Right ventricle myocardium inferior (tissue), 1 donor: Measurements from ENCODE around the gene TMEM54. TPM values are rescaled to one million over a fixed set of nuclear protein-coding genes. Genes with fewer than 3 reads are reported as not detected.
A peak's percentile ranks its signal among the peaks of the same experiment; 100 is the strongest.

Experiments
- ATAC-seq: fragments of 200-7000 bp; cut with Tn5 transposase; one replicate; pipeline ENCODE4 v1.9.1; 2020; ENCODE audit warnings: mild to moderate bottlenecking, moderate library complexity
- DNase-seq: peaks from one replicate; pipeline ENCODE4 v3.0.0; 2021; ENCODE audit errors: missing footprints
- intact Hi-C: fragments of 100-400 bp; cut with DNase I; formaldehyde crosslinking; loops from one replicate; pipeline ENCODE4 v1.11.0; 2022
- long read RNA-seq: library from polyadenylated mRNA; unstranded; transcript quantifications from one replicate; pipeline ENCODE4 v2.0.0, GENCODE V29; 2021
- total RNA-seq: library from RNA; stranded (reverse); fragmentation: NEBNext Ultra II Directional; extraction: Animal tissue kit (Norgen Biotek cat#: 25700); gene quantifications from one replicate; pipeline ENCODE4 v1.2.1, GENCODE V29; 2021
- donor health status: DM: no; HTN: yes; CAD: no; lungs with severe emphysema.

Gene TMEM54, protein sequence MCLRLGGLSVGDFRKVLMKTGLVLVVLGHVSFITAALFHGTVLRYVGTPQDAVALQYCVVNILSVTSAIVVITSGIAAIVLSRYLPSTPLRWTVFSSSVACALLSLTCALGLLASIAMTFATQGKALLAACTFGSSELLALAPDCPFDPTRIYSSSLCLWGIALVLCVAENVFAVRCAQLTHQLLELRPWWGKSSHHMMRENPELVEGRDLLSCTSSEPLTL
- 10.9 TPM for total RNA-seq
- long read RNA-seq, transcript TMEM54-202 (6 exons, 999 nt): major isoform, 6 of 9 reads
- long read RNA-seq, partial matches to known transcripts: 0 of 9 reads
- long read RNA-seq, other reads (novel, unspliced or antisense): 3 of 9 reads

DNA sequence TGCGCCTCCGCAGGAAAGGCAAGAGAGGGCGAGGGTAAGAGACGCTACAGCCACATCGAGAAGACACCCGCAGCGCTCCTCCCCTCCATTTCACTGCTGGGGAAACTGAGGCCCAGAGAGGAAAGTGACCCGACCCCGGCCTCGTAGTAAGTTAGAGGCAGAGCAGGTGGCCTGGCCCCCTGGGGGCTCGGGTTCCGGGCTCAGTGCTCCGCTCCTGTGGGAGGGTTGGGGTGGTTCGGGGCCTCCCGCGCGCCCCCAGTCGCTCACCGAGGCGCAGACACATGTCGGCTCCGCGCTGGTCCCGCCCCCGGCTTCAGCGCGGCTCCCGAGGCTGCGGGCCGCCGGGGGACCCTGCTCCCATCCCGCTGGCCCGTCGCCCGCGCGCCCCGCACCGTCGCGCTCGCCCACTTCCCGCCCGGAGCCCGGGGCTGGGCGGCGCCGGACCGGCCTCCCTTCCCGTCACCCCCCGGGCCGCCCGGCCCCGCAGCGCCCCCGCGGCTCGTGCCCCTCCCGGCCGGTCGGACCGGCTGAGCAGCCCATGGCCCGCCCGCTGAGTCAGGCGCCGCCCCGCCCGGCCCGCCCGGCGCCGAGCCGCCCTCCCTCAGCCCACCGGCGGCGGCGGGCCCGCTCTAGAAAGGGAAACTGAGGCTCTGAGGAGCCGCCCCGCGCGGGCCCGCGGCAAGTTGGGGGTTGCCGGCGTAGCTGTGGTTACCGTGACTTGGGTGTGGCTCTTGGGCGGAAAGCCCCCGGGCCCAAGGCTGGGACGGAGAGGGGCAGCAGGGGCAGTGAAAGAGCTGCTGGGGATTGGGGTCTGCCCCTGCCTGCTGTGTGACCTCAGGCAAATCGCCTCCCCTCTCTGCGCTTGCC lies at the start of gene TMEM54:
TSS of gene TMEM54 (minus strand) at position 434 of the 867 bp plus-strand sequence. CDS start at position 283, 151 bp downstream.
- intact Hi-C loops: no loop called here
- DNase-seq (no peak), ATAC-seq (peak; percentile 85)

DNA sequence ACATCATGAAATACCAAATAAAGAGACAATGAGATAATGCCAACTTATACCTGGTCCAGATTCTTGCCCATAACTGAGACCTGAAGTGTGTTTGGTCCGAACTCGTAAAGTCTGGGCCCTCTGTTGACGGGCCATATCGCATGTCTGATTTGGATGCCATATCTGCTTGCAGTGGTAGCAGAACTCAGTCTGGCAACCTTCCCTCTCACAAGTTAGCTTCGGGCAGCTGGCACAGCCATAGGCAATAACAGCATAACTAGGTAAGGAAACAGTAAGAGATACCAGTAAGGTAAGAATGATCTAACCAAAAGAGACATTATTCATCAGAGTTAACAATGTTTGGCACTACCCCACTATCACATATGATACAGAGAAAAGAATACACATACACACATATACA lies 48.3 kb upstream of the TMEM54 start:
- no peak for DNase-seq
- ATAC-seq: no peak
- intact Hi-C loops: no loop called here

DNA sequence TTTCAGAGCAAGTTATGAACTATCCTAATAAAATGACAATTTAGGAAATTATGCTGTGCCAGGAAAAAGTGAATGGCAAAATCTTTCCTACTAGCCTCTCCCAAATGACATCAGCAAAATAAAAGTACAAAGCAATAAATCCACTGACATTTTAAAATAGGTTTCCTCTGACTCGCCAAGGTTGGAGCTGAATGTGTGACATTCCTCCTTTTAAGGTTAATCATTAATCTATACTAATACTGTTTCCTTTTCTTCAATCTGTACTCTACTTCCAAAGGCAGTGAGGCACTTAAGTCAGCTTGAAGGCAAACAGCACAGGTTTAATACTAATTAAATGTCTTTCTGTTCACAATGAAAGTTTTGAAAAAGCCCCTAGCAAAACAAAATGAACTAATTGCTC lies 47.7 kb upstream of the TMEM54 start:
- ATAC-seq: no peak
- no peak for DNase-seq
- intact Hi-C loops: no loop called here

DNA sequence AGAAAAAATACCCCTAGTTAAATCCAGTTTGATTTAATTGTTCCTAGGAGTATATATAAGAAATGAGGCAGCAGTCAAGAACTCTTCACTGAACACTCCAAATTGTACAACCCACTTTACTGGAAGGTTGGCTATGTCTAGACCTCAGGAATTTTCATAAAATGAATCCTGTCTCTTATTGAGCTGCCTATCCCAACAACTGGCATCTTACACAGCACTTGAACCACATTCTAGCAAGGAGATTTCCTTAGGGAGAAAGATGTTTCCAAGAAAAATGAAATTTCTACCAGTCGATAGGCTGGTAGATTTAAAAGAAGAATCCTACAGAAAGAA lies 47.2 kb upstream of the TMEM54 start:
- intact Hi-C loops: no loop called here
- DNase-seq (no peak), ATAC-seq (no peak)

DNA sequence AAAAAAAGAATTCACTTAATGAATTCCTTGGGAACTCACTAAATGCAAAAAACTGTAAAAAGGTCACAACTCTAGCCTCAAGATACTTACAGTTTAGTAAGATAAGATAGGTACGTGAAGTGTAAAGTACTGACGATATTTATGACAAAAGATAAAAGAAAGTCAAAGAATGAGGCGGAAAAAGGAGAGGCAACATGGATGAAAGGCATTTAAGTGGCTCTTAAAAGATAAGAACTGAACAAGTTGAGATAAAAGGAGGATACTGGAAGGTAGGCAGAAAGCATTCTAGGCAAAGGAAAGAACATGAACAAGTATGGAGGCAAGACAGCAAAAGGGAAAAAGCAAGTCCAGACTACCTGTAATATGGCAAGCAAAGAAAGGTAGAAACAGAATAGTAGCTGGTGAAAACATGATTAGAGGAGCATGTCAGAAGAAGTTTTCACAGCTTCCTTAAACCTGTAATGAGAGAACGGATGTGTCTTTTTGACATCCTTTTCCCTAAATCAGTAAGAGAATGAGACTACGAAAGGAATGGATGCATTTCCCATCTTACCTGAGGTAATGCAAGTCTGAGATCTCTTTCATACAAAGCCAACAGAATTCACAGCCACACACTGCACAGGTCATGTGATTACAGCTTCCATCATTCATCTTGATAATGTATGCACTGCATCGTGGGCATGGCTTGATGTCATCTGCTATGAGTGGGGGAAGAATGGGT lies 46.6 kb upstream of the TMEM54 start:
- DNase-seq: no peak
- intact Hi-C loops: no loop called here
- no peak for ATAC-seq

DNA sequence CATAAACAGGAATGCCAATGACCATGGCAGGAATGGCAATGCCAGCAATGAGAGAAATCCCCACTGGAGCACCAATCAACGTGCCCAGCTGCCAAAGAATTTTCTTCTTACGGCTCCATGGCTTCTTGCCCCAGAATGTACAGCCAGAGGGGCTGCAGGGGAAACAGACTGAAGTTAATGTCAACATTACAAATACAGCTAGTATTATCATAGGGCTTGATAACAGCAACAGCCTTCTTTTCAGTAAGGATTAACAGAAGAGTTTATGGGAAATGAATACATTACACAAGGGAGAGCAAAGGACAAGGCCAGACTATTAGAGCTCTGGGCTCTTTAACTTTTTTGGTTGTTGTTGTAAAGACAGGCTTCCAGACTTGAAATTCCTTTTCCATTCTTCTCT lies 45.2 kb upstream of the TMEM54 start:
- ATAC-seq (no peak), DNase-seq (no peak)
- intact Hi-C loops: no loop called here

DNA sequence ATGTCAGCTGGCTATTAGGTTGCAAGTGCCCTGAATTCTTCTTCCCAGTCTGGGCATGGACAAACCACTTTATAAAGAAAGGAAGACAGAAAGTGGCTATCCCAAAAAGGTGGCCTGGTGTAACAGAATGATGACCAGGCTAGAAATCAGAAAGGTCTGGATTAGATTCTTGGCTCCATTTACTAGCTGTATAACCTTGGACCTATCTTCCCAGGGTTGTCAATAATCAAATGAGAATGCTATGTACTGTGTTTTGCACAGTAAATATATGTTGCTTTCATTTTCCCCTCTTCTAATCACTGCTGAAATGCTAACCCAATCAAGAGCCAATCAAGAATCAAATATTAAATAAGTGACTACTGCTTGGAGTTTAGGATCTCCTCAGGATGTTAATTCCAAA lies 43.0 kb upstream of the TMEM54 start:
- intact Hi-C loops: no loop called here
- DNase-seq (no peak), ATAC-seq (no peak)

DNA sequence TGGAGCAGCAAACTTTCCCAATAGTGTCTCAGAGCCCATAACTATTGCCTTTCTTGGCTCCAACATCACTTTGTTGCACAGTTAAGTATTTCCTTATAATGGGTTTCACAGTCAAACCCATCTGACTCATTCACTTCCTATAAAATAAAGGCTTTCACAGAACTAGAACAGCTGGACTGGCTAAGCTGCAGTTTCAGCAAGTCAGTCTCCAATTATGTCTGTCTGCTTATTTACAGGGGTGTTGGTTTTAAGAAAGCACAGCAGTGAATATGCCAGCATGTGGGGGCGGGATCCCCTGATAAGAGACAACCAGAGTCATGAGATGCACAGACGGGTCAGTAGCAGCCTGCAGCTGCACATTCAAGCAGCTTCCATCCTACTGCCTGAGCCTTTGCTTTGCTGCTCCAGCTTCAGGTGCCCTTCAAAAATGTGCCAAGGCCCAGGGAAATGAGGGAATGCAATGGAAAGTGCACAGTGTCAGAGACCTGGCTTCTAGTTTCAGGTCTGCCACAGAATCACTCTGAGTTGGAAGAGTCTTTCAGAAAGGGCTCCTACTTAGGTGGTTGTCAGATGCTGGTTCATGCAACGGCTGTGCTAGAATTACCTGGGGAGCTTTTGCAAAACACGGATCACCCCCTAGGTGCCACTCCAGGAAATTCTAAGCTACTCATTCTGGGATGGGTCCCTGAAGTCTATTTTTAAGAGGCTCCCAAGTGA lies 38.6 kb upstream of the TMEM54 start:
- no peak for DNase-seq
- intact Hi-C loops: no loop called here
- ATAC-seq: peak; percentile 91

DNA sequence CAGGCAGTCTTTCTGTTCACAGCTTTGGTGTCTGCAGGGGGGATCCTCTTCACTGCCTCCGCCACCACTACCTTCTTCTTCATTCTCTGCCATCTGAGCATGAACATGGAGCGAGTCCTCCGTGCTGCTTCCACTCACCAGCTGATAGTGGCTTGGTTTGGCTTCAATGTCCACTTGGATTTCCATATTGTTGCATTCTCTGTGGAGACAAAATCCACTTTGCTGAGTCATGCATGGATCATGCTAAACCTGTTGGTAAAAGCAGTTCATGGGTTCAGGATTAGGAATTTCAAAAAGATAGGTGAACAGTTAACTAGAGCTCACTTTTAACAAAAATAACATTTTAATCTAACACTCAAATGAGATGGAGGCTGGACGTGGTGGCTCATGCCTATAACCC lies 35.9 kb upstream of the TMEM54 start:
- ATAC-seq: no peak
- no peak for DNase-seq
- intact Hi-C loops: loop anchor here (1.0 kb wide), 1 partner anchor 118 kb away; no protein-coding TSS in a partner anchor

DNA sequence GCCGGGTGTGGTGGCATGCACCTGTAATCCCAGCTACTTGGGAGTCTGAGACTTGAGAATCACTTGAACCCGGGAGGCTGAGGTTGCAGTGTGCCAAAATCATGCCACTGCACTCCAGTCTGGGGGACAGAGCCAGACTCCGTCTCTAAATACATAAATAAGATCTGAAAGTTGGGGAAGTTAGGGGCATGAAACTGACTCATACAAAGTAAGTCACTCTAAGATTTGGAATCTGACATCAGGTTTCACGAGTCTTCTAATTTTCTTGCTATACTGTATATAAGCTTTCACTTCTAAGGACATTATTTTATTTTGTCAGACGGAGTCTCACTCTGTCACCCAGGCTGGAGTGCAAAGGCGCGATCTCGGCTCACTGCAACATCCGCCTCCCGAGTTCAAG lies 33.3 kb upstream of the TMEM54 start:
- no peak for DNase-seq
- intact Hi-C loops: no loop called here
- no peak for ATAC-seq

DNA sequence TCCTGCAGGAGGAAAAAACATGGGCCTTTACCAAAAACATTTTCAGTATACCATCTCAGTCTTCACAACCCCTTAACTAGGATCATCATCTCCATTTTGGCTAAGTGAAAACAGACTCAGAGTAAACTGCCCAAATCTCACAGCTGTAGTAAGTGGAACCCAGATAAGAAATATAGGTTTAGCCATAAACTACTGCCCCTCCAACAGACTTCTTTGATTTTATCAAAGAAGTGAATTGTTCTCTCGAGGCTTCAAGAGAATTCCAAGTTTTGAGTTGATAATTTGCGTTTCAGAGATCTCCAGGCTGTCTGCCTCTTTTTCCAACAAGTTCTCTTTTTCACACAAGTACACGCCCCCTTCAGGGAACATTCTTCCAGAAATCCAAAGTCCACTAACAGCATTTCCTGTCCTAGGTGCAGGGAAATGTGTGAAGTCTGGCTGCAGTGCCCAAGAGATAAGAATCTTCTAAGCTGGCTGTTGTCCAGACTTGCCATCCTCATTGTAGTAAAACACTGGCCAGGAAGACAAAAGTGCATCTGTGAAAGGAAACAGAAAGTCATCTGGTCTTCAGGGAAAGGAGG lies 32.6 kb upstream of the TMEM54 start:
- DNase-seq (no peak), ATAC-seq (peak; percentile 13)
- intact Hi-C loops: loop anchor here (1.0 to 2.0 kb wide), 2 partner anchors 121 to 151 kb away; no protein-coding TSS in a partner anchor

DNA sequence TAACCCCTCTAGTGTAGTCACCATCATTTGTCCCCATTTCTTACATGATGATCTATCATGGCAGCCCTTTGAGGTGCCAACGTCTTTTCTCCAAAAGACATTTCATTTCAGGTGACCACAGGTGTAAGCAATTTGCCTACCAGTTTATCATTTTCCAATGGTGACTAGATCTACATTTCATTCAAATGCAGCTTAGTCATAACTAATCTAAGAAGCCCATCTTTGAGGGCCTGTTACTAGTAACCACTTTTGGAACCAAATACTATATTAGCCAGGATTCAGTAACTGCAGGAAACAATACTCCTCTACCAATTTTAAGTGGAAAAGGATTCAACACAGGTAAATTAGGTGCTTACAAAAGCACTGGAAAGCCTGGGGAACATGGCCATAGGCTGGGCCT lies 30.6 kb upstream of the TMEM54 start:
- DNase-seq (no peak), ATAC-seq (no peak)
- intact Hi-C loops: loop anchor here (2.0 kb wide), 1 partner anchor 153 kb away; no protein-coding TSS in a partner anchor

DNA sequence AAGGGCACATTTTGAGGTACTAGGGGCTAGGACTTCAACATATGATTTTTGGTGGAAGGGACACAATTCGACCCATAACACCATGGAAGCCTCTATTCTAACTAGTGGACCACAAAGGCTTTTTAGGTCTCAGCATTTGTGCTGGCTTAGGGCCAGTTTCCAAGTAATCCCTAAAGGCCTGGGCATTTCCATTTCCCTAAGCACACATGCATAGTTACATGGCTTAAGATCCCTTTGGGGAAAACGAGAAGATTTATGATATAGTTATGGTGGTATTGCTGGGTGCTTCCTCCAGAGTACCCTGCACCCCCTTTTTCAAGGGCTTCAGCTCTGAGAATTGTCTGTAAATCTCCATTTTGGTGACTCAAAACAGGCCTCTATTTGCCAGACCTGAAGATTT lies 28.2 kb upstream of the TMEM54 start:
- intact Hi-C loops: no loop called here
- DNase-seq (no peak), ATAC-seq (no peak)

DNA sequence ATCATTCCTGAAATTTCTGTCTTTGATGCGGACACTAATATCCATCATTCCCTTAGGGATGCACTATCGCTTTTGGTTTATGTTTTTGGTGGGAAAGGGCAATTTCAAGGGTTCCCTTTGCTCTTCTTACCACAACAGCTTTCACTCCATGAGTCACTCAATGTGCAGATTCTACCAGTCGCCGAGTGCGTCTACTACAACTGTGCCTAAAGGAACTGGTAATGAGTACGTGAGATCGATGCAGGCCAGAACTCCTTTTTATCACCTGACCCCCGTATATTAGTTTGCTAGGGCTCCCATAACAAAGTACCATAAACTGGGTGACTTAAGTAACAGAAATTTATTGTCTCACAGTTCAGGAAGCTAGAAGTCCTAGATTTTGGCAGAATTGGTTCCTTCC lies 27.5 kb upstream of the TMEM54 start:
- no peak for ATAC-seq
- intact Hi-C loops: no loop called here
- no peak for DNase-seq

DNA sequence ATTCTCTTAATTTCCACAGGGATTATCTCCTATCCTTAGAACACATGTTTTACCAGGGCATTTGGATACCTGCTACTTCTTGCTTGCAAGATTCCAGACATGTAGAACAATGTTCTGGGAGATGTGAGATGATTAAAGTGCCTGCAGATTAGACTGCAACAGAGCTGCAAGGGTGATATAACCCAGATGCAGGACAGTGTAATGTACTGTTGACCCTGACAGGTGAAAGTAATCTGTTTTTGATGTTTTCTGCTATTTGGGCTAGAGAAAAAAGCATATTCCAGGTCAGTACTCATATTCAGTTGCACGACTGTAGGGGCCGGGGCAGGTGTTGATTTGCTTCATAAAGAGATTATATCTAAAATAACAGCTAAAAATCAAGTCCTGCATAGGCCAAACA lies 27.1 kb upstream of the TMEM54 start:
- intact Hi-C loops: no loop called here
- no peak for ATAC-seq
- DNase-seq: no peak

DNA sequence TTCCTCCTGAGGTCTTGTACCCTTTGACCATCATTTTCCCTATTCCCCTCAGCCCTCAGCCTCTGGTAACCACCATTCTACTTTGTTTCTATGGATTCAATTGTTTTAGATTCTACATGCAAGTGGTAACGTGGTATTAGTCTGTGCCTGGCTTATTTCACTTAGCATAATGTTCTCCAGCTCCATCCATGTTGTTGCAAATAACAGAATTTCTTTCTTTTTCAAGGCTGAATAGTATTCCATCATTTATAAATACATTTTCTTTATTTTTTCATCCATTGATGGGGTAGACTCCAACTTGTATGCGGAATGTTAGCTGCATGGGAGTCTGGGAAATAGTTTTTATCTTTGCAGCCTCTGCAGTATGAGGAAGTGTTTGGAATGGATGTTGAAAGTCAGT lies 26.3 kb upstream of the TMEM54 start:
- intact Hi-C loops: no loop called here
- no peak for ATAC-seq
- no peak for DNase-seq

DNA sequence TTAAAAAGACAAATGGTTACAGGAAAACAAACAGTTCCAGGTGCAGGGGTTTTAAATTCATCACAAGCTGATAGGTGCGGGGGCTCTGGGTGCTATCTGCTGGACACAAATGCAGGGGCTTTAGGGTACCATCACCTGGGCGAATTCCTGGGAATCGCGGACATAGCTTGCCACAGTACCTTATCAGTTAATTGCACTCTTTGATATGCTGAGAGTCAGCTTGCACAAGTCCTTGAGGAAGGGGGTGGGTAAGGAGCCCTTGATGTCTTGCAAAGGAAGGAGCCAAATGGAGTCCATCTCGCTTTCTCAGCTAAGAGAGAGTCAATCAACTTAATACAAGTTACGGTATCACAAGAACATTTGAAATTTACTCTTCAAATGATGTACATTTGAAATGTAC lies 25.4 kb upstream of the TMEM54 start:
- intact Hi-C loops: no loop called here
- ATAC-seq (no peak), DNase-seq (no peak)

DNA sequence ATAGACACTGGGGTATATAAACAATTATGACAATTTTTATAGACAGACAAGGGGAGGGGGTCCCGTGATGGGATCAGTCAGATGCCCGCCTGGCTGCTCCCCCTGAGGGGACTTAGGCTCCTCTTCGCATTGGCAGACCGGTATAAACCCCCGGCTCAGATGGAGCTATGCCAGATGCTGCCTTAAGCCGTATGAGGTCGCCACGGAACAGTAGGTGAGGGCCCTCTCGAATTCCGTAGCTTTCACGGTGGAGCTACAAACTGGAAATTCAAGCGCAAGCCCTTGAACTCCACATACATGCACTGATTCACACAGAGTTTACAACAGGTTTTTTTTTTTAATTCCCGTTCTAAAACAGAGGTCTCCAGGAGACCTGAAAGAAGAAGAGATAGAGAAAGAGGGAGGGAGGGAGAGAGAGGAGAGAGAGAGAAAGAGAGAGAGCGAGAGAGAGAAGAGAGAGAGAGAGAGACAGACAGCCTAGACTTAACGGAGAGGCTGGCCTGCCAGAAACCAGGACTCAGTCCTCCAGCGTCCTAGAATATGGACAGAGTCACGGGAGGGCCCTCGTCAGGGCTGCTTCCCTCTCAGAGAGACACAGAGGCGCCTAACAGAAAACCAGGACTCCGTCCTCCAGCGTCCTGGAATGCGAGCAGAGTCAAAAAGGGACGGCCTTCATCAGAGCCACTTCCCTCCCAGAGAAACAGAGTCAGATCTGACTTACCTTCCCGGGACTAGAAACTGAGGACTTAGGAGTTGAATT lies 24.4 kb upstream of the TMEM54 start:
- peak; percentile 59 for ATAC-seq
- DNase-seq: no peak
- intact Hi-C loops: no loop called here
